Muscle layer of duodenum (tissue), 2 donors: ENCODE data around the gene CCDC33.

Experiments used
- H3K27ac ChIP-seq: one replicate; pipeline ENCODE4 v1.7.0; 2013; ENCODE audit warnings: mild to moderate bottlenecking, low read length
- H3K27me3 ChIP-seq: one replicate; pipeline ENCODE4 v1.7.0; 2013; ENCODE audit warnings: low read depth, mild to moderate bottlenecking, control low read depth, low read length
- H3K36me3 ChIP-seq, 2 donors: one replicate each; pipeline ENCODE4 v1.7.0; 2013; ENCODE audit warnings: low read length in 2 of 2, control low read depth in 1 of 2, mild to moderate bottlenecking in 1 of 2; ENCODE audit not compliant: insufficient read depth in 2 of 2, control insufficient read depth in 1 of 2
- H3K4me1 ChIP-seq, 2 donors: one replicate each; pipeline ENCODE4 v1.7.0; 2013; ENCODE audit warnings: low read length in 2 of 2, mild to moderate bottlenecking in 2 of 2, control low read depth in 1 of 2, moderate library complexity in 1 of 2; ENCODE audit not compliant: insufficient read depth in 2 of 2, control insufficient read depth in 1 of 2
- H3K4me3 ChIP-seq, 2 donors: one replicate each; pipeline ENCODE4 v1.7.0; 2013; ENCODE audit warnings: low read length in 2 of 2, low read depth in 1 of 2, mild to moderate bottlenecking in 1 of 2
- H3K9me3 ChIP-seq, 2 donors: one replicate each; pipeline ENCODE4 v1.7.0; 2013; ENCODE audit warnings: low read length in 2 of 2, control low read depth in 1 of 2, mild to moderate bottlenecking in 1 of 2; ENCODE audit not compliant: control insufficient read depth in 1 of 2
- donor health status: healthy.

CCDC33 gene

DNA sequence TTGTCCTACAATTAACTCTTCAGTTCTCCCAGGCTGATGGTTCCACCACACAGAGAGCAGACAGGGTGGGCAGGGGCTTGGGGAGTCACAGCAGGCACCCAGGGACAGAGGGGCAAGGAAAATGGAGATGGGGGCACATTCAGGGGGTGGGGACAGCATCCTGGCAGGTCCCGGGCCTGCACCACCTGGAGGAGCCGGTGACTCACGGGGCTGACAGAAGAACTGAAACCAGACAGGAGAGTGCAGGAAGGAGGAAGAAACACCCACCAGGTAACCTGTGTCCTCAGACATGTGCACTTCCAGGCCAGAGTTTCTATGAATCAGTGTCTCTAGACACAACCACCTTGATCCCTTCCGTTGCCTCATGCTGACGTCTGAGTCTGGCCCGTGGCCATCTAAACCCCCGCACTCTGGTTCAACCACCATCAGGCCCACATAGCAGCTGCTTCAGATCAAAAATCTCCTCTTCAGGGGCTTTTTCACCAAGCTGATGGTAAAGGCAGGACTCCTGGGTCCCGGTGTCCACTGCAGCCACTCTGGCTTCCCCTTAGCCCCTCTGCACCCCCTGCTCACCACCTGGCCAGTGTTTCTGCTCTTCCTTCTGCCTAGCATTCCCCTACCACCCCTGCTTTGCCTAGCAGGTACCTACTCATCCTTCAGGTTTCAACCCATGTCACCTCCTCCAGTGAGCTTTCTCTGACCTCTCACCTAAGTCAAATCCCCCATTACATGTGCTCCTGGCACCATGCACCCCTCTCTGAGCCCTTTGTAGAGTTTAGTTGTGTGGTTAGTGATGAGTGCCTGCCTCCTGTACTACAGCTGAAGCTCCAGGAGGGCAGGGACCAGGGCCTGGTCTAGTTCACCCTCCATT is 147.8 kb downstream of the CCDC33 start:
- Histone ChIP-seq H3K27me3 (no peaks in the 10 kb centered on the region), H3K27ac (no peak overlapping the region), H3K9me3 (no peaks in the 10 kb centered on the region), H3K4me3 (no peak overlapping the region), H3K4me1 (no peaks in the 10 kb centered on the region), H3K36me3 (no peaks in the 10 kb centered on the region)

DNA sequence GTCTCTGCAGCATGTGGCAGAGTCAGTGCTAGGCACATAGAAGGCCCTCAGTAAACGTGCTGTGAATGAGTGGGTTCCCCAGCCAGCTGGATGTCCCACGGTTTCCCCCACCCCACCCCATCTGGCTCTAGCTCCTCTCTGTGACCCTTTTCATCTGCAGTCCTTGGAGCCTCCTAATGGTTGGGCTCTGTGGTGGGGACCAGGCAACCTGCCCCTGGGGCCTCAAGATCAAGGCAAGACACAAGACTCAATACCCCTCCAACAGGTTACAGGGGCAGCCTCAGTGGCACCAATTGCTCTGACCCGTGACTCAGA is 148.4 kb downstream of the CCDC33 start:
- Histone ChIP-seq H3K4me3 (no peak overlapping the region), H3K27me3 (no peaks in the 10 kb centered on the region), H3K27ac (no peak overlapping the region), H3K9me3 (no peaks in the 10 kb centered on the region), H3K36me3 (no peaks in the 10 kb centered on the region), H3K4me1 (no peaks in the 10 kb centered on the region)

DNA sequence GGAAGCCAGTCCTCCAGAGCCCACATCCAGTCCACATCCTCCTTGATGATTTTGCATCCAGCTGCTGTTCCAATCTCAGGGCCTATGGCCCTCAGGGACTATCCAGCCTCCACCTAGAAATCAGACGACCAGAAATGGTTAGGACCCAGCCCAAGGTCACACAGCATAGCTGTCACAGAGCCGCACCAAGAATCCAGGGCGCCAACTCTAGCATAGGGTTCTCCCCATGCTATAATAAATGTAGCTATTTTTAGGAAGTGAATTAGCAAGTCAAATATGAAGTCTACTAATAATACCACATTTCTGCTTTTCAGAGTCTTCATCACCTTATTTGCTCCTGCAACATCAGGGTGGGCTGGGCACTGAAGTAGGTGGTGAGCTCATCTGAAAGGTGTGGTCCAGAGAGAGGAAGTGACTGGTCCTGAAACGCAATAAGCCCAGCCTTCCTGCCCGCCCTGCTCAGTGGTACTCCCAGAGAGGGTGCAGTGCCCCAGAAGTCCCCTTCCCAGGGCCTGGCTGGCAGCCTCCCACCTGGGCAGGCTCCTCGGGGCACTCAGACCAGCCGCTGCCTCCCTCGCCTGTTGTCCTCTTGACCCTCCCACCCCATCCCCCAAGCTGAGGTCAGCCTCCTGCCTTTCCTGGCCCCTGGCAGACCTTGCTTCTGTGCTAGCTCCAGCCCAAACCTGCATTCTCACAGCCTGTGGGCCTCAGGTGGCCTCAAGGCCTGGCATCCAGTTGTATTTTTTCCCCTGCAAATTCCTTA is 148.9 kb downstream of the CCDC33 start:
- H3K4me3 ChIP-seq: no peak overlapping the region
- H3K36me3 ChIP-seq: no peaks in the 10 kb centered on the region
- H3K9me3 ChIP-seq: no peaks in the 10 kb centered on the region
- no peaks in the 10 kb centered on the region for H3K4me1 ChIP-seq
- H3K27me3 ChIP-seq: no peaks in the 10 kb centered on the region
- no peak overlapping the region for H3K27ac ChIP-seq

DNA sequence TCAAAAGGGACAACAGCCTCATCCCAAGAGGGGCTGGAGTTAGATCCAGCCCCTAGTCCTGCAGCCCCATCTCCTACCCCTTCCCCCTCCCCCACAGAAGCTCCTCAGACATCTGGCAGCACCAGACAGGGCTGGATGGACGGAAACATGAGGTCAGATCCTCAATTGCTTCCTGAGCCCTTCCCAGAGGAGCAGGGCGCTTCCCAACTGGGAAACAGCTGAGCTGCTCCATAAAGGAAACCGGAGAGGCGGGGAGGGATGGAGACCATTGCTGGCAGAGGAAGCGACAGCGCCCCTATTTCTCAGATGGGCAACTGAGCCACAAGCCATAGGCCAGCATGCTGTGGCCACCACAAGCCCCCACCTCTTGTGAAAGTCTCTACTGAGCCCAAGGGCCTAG is 149.6 kb downstream of the CCDC33 start:
- Histone ChIP-seq H3K27me3 (no peaks in the 10 kb centered on the region), H3K9me3 (no peaks in the 10 kb centered on the region), H3K4me1 (no peaks in the 10 kb centered on the region), H3K36me3 (no peaks in the 10 kb centered on the region), H3K27ac (no peak overlapping the region), H3K4me3 (no peak overlapping the region)
